HG03565 (cell line): ENCODE measurements around the gene ATRN.
"Not testable (repeated sequence)": the region's sequence is repeated elsewhere in the genome, so short reads cannot be mapped to it uniquely, and the experiment has no call there.

Experiments
- ATAC-seq: cut with Tn5 transposase; IDR thresholded peaks from one replicate; pipeline ENCODE4 v1.9.1; 2021; ENCODE audit warnings: mild to moderate bottlenecking, moderate library complexity; ENCODE audit not compliant: unreplicated experiment

The ATRN gene

DNA sequence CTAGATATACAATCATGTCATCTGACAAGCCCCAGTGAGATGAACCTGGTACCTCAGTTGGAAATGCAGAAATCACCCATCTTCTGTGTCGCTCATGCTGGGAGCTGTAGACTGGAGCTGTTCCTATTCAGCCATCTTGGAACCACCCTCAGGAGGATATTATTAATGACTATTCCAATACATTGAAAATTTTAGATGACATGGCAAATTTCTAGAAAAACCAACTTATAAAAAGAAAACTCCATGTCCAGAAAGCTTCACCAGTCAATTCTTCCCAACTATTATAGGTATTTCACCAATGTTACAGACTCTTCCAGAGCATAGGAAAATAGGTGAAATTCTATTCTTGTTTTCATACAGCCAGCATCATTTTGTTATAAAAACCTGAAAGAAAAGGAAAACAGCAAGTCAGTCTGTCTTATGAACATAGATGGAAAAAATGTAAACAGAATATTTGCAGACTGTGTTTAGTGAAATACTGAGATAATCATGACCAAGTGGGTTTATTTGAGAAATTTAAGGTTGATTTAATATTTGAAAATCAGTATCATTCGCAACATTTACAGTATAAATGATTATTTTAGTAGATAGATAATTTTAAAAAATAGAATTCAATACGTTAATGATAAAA is 43.3 kb downstream of the ATRN start:
- no peak for ATAC-seq

- no peak for ATAC-seq
Measured at GRCh38 chr20:3515379-3516170, 44.8 kb downstream of the ATRN start.

GRCh38 chr20:3521852-3522740 is 51.3 kb downstream of the ATRN start:
- ATAC-seq = no peak

DNA sequence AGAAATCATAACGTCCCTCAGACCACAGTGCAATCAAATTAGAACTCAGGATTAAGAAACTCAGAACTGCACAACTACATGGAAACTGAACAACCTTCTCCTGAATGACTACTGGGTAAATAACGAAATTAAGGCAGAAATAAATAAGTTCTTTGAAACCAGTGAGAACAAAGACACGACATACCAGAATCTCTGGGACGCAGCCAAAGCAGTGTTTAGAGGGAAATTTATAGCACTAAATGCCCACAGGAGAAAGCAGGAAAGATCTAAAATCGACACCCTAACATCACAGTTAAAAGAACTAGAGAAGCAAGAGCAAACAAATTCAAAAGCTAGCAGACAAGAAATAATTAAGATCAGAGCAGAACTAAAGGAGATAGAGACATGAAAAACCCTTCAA is 53.9 kb downstream of the ATRN start:
- ATAC-seq = not testable (repeated sequence)

DNA sequence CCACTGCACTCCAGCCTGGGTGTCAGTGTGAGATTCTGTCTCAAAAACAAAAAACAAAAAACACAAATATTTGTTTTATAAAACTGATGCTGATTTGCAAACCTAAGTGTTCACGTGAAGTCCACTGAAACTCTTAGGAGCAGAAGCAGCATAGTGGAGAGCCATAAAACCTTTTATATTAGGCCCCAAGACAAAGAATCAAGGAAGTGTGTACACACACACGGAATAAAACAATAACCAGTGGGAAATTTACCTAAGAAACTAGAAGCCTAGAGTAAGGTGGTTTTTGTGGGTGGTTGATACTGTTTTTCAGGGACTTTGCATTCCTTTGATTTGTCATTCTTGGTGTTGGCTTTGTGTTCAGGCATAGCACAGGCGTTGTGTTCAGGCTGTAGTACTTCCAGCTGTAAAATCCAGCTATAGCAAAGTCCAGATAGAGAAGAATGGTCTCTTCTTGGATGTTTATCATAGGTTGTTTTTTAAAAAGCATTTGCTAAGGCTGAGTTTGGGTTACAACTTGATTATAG is 61.3 kb downstream of the ATRN start:
- ATAC-seq = no peak

DNA sequence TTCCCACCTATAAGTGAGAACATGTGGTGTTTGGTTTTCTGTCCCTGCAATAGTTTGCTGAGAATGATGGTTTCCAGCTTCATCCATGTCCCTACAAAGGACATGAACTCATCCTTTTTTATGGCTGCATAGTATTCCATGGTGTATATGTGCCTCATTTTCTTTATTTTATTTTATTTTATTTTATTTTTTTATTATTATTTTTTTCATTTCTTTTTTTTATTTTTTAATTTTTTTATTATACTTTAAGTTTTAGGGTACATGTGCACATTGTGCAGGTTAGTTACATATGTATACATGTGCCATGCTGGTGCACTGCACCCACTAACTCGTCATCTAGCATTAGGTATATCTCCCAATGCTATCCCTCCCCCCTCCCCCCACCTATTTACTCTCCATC is 66.9 kb downstream of the ATRN start:
- ATAC-seq = not testable (repeated sequence)

DNA sequence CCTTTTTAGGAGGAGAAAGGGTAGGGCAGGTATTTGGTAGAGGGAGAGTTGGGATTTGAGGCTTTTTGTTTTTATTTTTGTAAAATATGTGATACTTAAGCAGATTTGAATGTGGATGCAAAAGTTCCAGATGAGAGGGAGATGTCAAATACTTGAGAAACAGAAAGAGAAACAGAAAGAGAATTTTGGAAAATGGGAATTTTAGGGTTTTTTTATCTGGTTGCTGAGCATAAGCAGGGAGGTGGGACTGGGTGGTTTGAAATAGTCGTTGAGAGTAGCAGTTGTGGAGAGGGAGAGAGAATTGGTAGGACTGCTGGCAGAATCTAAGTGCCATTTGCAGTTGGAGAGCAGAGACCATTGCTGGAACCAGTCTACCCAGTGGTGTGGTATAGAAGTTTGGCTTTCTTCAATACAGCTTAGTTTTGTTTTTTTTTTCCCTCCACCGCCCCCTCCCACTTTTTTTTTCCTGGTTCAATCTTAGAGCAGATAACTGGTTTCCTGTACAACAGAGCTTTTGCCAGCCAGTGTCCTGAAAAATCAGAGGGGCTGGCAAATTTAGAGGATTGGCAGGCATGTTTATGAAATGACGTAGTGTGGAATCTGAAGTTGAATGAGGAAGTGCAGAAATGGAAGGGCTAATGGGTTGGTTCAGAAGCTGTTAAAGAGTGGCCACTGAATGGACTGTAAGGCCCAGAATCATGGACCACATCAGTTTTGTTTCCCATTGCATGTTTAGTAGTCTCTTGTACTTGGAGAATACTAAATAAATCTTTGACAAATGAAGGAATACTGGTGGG is 68.7 kb downstream of the ATRN start:
- no peak for ATAC-seq

- no peak for ATAC-seq
Measured at GRCh38 chr20:3541887-3542721, 71.3 kb downstream of the ATRN start.

DNA sequence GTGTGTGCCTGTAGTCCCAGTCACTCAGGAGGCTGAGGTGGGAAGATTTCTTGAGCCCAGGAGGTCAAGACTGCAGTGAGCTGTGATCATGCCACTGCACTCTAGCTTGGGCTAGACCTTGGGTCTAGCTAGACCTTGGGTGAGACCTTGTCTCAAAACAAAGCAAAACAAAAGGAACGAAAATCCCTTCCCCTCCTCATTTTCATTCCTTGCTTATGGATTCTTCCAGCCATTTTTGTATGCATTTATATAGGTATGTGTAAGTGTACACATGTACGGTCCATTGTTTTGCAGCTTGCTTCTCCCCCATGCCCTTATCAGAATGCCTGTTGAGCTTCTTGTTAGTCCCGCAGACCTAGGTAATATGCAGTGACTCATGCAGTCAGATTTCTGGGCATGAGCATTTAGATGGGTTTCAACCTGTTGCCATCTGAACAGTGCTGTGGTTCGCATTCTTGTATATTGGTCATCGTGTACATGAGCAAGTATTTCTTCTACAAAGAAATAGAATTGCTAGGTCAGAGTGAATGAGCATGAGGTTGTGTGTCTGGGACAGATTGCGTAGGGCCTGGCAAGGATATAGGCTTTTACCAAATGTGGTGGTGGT is 73.2 kb downstream of the ATRN start:
- ATAC-seq = no peak

GRCh38 chr20:3545401-3545925 is 74.6 kb downstream of the ATRN start:
- ATAC-seq = no peak

- no peak for ATAC-seq
Measured at GRCh38 chr20:3547906-3548305, 77.1 kb downstream of the ATRN start.

DNA sequence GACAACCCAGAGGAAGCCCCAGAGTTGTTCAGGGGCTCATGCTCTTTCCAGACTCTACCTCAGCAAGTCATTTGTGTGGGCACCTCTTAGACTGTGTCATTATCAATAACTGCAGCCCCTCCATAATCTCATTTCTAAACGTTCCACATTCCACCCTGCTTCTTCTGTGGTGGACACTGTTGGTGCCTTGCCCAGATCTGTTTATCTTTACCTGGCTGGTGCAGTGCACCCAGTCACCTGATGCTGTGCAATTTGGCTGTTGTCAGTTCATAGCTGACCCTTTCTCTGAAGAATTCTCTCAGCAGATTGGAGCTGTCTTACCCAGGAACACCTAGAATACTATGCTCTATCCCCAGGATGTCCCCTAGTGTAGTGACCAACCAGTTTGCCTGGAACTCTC is 80.0 kb downstream of the ATRN start:
- ATAC-seq = no peak

DNA sequence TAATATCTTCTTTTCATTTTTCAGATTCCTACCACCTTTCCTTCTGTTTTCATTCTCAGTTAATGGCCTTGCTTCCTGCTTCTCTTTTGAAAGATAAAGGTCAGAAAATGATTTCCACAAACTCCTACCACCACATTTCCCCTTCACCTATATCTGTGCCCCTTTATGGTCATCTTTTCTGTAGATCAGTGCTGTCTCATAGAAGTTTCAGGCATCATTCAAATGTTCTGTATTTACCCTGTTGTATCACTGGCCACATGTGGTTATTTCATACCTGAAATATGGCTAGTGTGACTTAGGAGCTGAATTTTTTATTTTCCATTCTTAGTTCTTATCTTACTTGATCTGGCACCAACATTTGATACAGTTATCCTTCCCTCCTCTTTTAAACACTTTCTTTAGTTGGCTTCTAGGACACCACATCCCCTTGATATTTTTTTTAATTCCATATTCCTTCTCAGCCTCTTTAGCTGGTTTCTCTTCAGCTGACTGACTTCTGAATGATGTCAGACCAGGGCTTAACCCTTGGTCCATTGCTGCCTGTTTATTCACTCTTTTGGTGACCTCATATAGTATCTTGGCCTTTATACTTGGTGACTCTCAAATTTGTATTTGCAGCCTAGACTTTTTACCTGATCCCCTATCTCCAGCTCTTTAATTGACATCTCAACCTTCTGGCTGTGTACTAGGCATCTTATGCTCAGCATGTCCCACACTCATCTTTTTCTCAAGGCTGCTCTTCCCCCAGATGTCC is 81.0 kb downstream of the ATRN start:
- no peak for ATAC-seq

GRCh38 chr20:3553663-3554062 is 82.8 kb downstream of the ATRN start:
- no peak for ATAC-seq

DNA sequence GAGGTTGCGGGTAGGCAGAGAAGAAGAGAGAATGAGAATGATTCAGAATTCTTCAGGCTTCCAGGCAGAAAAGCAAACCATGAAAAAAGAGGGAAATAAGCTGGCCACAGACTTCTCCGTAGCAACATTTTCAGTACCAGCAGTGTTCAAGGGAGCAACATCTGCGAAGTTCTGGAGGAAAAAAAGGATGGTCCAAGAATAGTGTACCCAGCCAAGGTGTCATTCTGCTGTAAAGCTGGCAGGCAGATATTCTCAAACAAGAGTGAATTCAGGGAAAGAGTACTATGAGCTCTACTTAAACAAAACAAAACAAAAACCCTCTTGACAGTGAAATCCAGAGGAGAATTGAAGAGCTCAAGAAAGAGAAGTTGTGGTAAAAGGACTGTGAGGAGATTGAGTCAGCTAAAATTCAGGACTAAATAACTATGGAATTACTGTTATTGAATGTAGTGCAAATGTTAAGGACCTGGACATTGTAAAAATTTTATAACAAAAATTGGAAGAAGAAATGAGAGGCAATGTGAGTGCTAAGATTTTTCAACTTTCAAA is 86.5 kb downstream of the ATRN start:
- ATAC-seq = no peak

GRCh38 chr20:3559231-3559630 is 88.4 kb downstream of the ATRN start:
- ATAC-seq = no peak

- ATAC-seq = no peak
Measured at GRCh38 chr20:3559637-3560036, 88.8 kb downstream of the ATRN start.

DNA sequence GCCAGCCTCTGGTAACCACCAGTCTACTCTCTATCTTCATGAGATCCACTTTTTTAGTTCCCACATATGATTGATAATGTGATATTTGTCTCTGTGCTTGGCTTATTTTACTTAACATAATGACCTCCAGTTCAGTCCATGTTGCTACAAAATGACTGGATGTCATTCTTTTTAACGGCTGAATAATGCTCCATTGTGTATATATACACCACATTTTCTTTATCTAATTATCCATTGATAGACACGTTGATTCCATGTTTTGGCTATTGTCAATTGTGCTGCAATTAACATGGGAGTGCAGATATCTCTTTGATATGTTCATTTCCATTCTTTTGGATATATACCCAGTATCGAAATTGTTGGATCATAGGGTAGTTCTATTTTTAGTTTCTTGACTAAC is 89.3 kb downstream of the ATRN start:
- no peak for ATAC-seq
